Skeletal muscle satellite cell (primary cell): ENCODE measurements around the gene NT5DC3.
A peak's percentile ranks its signal among the peaks of the same experiment; 100 is the strongest.
"Not testable (repeated sequence)": the region's sequence is repeated elsewhere in the genome, so short reads cannot be mapped to it uniquely, and the experiment has no call there.

Source experiments
- H3K27me3 ChIP-seq: 2 replicates; pipeline ENCODE4 v1.7.0; 2013; ENCODE audit warnings: low read length; ENCODE audit not compliant: control insufficient read depth, insufficient read depth
- H3K36me3 ChIP-seq: 2 replicates; pipeline ENCODE4 v1.7.0; 2013; ENCODE audit warnings: mild to moderate bottlenecking, control low read depth, low read length; ENCODE audit not compliant: insufficient read depth
- H3K4me1 ChIP-seq: 2 replicates; pipeline ENCODE4 v1.7.0; 2013; ENCODE audit warnings: low read length; ENCODE audit not compliant: control insufficient read depth, insufficient read depth
- H3K4me2 ChIP-seq: 2 replicates; pipeline ENCODE4 v1.7.0; 2013; ENCODE audit warnings: mild to moderate bottlenecking, low read length
- H3K4me3 ChIP-seq: 2 replicates; pipeline ENCODE4 v1.7.0; 2013; ENCODE audit warnings: low read length
- H3K9ac ChIP-seq: 2 replicates; pipeline ENCODE4 v1.7.0; 2013; ENCODE audit warnings: mild to moderate bottlenecking, low read depth, low read length, moderate library complexity
- H3K9me3 ChIP-seq: replicated peaks from 2 replicates; pipeline ENCODE4 v1.7.0; 2013; ENCODE audit warnings: mild to moderate bottlenecking, control low read depth, low read length

Gene NT5DC3

GRCh38 chr12:103839103-103839502 lies 1.9 kb downstream of the NT5DC3 start:
- H3K4me2 ChIP-seq, result peak overlapping the region; percentile 83
- no peaks in the 10 kb centered on the region for H3K27me3 ChIP-seq
- no peak overlapping the region for H3K9ac ChIP-seq
- H3K4me1 ChIP-seq, result peaks cover 30% of the 10 kb centered on the region
- no peaks in the 10 kb centered on the region for H3K9me3 ChIP-seq
- no peaks in the 10 kb centered on the region for H3K36me3 ChIP-seq
- peak overlapping the region; percentile 95 for H3K4me3 ChIP-seq

DNA sequence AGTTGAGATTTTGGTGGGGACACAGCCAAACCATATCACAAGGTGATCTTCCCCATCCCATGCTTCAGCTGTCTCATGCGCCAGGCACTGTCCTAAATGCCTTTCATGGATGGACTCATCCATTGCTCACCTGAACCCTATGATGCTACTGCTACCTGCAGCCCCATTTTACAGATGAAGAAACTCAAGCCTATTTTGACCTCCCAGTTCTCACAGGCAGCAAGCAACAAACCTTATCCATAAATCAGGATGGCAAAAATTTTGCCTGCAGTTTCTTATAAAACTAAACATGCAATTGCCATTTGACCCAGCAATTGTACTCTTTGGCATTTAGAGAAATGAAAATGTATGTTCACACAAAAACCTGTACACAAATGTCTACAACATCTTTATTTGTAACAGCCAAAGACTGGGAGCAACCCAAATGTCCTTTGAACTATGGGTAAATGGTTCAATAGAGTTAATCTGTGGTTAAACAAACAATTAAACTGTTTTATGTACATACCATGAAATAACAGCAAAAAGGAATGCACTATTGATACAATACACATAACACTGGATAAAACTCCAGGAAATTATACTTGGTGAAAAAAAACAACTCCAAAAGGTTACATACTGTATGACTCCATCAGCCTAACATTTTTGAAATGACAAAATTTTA lies 2.6 kb downstream of the NT5DC3 start:
- H3K9me3 ChIP-seq, result no peaks in the 10 kb centered on the region
- H3K9ac ChIP-seq, result no peak overlapping the region
- H3K4me3 ChIP-seq, result peak overlapping the region; percentile 95
- H3K4me1 ChIP-seq, result peaks cover 36% of the 10 kb centered on the region
- peak overlapping the region; percentile 83 for H3K4me2 ChIP-seq
- H3K27me3 ChIP-seq, result no peaks in the 10 kb centered on the region
- H3K36me3 ChIP-seq, result no peaks in the 10 kb centered on the region

DNA sequence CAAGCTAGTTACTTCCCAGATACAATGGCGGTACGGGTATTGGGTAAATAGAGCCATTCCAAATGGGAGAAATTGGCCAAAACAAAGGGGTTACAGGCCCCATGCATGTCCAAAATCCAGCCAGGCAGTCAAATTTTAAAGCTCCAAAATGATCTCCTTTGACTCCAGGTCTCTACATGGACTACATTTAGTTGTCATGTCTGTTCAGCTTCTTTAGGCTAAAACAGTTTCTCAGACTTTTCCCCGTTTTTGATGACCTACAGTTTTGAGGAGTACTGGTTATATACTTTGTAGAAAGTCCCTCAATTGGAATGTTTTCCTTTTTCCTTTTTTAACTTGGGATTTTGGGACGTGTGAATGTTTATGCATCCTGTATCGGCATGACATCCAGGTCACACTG lies 4.7 kb downstream of the NT5DC3 start:
- no peaks in the 10 kb centered on the region for H3K27me3 ChIP-seq
- peaks cover 5% of the 10 kb centered on the region for H3K36me3 ChIP-seq
- H3K9ac ChIP-seq, result no peak overlapping the region
- H3K4me1 ChIP-seq, result peaks cover 37% of the 10 kb centered on the region
- H3K4me2 ChIP-seq, result no peak overlapping the region
- no peak overlapping the region for H3K4me3 ChIP-seq
- no peaks in the 10 kb centered on the region for H3K9me3 ChIP-seq

DNA sequence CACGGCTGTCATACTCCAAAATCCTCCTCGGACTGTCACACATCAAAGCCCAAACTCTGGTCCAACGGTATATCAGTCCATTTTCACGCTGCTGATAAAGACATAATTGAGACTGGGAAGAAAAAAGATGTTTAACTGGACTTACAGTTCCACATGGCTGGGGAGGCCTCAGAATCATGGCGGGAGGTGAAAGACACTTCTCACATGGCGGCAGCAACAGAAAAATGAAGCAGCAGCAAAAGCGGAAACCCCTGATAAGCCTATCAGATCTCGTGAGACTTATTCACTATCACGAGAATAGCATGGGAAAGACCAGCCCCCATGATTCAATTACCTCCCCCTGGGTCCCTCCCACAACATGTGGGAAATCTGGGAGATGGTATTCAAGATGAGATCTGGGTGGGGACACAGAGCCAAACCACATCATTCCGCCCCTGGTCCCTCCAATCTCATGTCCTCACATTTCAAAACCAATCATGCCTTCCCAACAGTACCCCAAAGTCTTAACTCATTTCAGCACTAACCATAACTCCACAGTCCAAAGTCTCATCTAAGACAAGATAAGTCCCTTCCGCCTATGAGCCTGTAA lies 5.2 kb downstream of the NT5DC3 start:
- H3K9me3 ChIP-seq, H3K36me3 ChIP-seq, H3K9ac ChIP-seq, H3K4me3 ChIP-seq, H3K27me3 ChIP-seq, H3K4me2 ChIP-seq: not testable (repeated sequence)
- peaks cover 36% of the 10 kb centered on the region for H3K4me1 ChIP-seq

DNA sequence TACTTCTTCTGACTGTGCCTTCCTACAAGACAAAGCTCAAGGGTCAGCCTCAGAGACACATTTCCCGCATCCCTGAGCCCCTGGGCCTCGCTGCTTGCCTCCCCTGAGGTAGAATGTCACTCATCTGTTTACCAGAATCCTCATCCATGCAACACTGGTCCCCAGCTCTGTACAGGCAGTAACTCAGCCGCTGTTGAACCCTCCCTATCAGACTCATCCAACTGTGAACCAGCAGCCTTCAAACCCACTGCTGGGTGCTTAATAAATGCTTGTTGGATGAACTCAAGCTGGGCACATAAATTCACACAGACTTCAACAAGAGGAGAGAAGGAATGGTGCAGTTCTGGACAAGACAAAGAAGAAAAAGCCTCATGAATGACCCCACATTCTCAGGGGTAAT lies 6.1 kb downstream of the NT5DC3 start:
- H3K36me3 ChIP-seq, result peaks cover 5% of the 10 kb centered on the region
- H3K27me3 ChIP-seq, result no peaks in the 10 kb centered on the region
- peaks cover 35% of the 10 kb centered on the region for H3K4me1 ChIP-seq
- no peak overlapping the region for H3K9ac ChIP-seq
- no peak overlapping the region for H3K4me3 ChIP-seq
- H3K4me2 ChIP-seq, result no peak overlapping the region
- H3K9me3 ChIP-seq, result no peaks in the 10 kb centered on the region

- no peak overlapping the region for H3K4me3 ChIP-seq
- peaks cover 5% of the 10 kb centered on the region for H3K36me3 ChIP-seq
- peaks cover 28% of the 10 kb centered on the region for H3K4me1 ChIP-seq
- H3K4me2 ChIP-seq, result peak overlapping the region; percentile 13
- H3K9me3 ChIP-seq, result no peaks in the 10 kb centered on the region
- no peaks in the 10 kb centered on the region for H3K27me3 ChIP-seq
- H3K9ac ChIP-seq, result no peak overlapping the region
Observed at GRCh38 chr12:103833891-103834290, 7.1 kb downstream of the NT5DC3 start.

GRCh38 chr12:103833095-103833775 lies 7.8 kb downstream of the NT5DC3 start:
- no peak overlapping the region for H3K9ac ChIP-seq
- H3K9me3 ChIP-seq, result no peaks in the 10 kb centered on the region
- H3K4me2 ChIP-seq, result no peak overlapping the region
- no peak overlapping the region for H3K4me3 ChIP-seq
- H3K36me3 ChIP-seq, result peaks cover 5% of the 10 kb centered on the region
- H3K27me3 ChIP-seq, result no peaks in the 10 kb centered on the region
- H3K4me1 ChIP-seq, result peaks cover 26% of the 10 kb centered on the region

DNA sequence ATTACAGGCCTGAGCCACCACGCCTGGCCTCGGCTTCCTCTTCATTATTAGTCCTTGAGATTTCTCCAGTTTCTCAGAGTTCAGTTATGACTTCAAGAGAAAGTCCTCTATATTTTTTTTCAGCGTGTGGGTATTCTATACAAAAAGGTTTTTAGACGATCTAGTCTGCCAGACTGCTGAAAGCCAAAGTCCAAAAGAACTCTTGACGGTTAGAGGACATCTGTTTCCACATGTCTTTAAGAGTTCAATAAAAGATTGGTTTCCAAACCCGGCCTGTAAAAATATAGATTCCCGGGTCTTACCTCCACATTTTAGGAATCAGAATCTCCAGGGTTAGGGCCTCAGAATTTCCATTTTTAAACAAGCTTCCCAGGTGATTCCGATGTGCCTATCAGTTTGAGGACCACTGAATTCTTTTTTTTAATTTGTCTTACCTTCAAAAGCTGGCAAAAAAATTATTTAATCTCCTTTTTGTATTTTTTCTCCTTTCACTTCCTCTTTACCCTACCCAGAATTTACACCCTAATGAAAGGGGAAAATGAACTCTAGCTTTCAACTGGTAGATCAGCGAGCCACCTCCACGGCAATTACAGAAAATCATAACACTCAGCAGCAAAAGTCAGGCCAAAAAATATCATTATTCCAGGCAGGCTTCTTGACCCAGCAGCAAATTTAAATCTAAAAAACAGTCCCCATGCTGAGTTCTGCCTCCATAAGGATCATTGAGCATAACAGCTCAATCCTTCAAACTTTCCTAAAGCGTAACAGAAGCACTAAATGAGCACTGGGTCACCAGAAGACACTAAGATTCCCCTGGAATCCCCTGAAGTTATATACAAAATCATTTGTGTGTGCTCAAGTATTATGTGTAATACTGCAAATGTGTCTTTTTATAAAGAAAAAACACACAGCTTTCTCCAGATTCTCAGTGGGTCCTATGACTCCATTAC lies 8.7 kb downstream of the NT5DC3 start:
- H3K9me3 ChIP-seq, result no peaks in the 10 kb centered on the region
- H3K4me3 ChIP-seq, result no peak overlapping the region
- H3K4me1 ChIP-seq, result peaks cover 32% of the 10 kb centered on the region
- no peaks in the 10 kb centered on the region for H3K27me3 ChIP-seq
- peak overlapping the region; percentile 14 for H3K4me2 ChIP-seq
- no peak overlapping the region for H3K9ac ChIP-seq
- peaks cover 5% of the 10 kb centered on the region for H3K36me3 ChIP-seq

- H3K4me2 ChIP-seq, result no peak overlapping the region
- no peak overlapping the region for H3K9ac ChIP-seq
- peaks cover 33% of the 10 kb centered on the region for H3K4me1 ChIP-seq
- no peaks in the 10 kb centered on the region for H3K9me3 ChIP-seq
- peaks cover 5% of the 10 kb centered on the region for H3K36me3 ChIP-seq
- no peak overlapping the region for H3K4me3 ChIP-seq
- no peaks in the 10 kb centered on the region for H3K27me3 ChIP-seq
Observed at GRCh38 chr12:103830730-103831320, 10.2 kb downstream of the NT5DC3 start.

DNA sequence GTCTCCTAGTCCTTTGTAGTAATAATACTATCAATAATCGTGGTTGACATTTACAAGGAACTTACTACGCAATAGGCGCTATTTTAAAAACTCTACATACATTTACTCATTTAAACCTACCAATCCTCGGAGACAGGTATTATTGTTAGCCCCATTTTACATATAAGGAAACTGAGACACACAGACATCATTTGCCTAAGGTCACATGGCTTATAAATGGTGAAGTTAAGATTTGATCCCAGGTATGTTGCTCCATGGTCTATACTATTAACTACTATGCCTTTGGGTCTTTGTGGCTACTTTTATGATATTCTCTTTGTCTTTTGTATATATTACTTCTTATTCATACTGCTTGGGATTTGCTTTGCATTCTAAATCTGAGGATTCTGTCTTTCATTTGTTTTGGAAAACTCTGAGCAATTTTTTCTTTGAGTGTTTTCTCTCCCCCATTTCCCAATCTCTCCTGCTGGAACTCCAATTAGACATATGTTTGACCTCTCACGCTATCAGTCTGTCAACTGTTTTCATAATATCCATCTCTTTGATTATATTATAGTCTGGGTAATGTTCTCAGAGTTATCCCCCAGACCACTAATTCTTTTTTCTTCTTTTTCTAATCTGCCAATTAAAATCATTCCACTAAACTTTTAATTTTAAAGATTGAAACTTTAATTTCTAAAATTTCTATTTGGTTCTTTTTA lies 10.9 kb downstream of the NT5DC3 start:
- Histone ChIP-seq H3K36me3 (peaks cover 5% of the 10 kb centered on the region), H3K27me3 (no peaks in the 10 kb centered on the region), H3K4me1 (peaks cover 39% of the 10 kb centered on the region), H3K9ac (no peak overlapping the region), H3K4me3 (no peak overlapping the region), H3K4me2 (no peak overlapping the region), H3K9me3 (no peaks in the 10 kb centered on the region)
